ENCODE measurements around the gene MAEA. TPM values are rescaled to one million over a fixed set of nuclear protein-coding genes. Genes with fewer than 3 reads are reported as not detected.

MAEA gene
- polyA plus RNA-seq, 2 of the 4 experiments (the other 2 are of a cell fraction) = 46.1 to 58.4 TPM

DNA sequence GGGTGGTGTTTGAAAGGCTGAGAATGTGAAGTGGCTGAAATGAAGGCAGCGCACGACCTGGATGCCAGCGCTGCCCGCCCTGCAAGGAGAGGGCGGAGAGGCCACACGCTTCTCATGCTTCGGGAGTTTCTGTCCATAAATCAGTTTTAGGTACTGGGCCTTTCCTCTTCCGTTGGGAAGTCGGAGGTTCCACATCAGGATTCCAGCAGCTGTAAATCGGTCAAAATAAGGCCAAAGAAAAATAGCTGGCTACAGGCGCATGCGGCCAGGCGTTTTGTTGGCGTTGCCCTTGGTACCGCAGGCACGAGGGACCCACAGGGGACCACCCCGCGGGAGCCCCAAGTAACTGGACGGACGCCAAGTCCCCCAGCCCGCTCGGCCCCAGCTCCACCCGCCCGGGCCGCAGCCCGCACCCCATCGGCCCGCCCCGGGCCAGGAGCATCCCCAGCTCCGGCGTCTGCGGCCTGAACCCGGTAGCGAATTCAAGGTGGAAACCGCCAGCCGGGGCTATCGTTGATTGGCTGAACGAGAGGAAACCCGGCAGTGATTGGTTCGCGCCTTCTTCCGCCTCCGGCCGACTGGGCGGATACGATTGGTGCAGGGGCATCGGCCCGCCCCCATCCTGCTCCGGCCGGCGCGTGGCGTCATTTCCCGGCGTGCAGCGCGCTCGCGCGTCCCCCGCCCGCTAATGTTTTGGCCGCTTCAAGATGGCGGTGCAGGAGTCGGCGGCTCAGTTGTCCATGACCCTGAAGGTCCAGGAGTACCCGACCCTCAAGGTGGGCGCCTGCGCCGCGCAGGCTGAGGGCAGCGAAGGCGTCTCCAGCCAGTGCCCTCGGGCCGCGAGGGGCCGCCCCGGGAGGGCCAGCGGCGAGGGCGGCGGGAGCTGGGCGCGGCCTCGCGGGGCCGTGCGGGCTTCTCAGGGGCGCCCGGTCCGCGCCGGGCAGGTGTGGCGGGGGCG is at the start of gene MAEA (continued):
- TF ChIP-seq, protein P1, sequence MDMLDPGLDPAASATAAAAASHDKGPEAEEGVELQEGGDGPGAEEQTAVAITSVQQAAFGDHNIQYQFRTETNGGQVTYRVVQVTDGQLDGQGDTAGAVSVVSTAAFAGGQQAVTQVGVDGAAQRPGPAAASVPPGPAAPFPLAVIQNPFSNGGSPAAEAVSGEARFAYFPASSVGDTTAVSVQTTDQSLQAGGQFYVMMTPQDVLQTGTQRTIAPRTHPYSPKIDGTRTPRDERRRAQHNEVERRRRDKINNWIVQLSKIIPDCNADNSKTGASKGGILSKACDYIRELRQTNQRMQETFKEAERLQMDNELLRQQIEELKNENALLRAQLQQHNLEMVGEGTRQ (IDR thresholded peaks at IDR 0.05) = no peak
- TF ChIP-seq HOXB13 (CRISPR knock-in tag; IDR thresholded peaks at IDR 0.05; ENCODE audit: low read depth) (no peak), JUN (IDR thresholded peaks at IDR 0.05) (peak in 1 of 2 experiments; percentile 77; a peak in 3 of 5 replicates), JUNB (IDR thresholded peaks at IDR 0.05) (no peak), EP300 (IDR thresholded peaks at IDR 0.05) (no peak), HOXB5 (CRISPR knock-in tag; IDR thresholded peaks at IDR 0.05) (no peak), RFX5 (IDR thresholded peaks at IDR 0.05) (peak; percentile 56; the same call in 1 of the 2 replicates), POLR2AphosphoS2 (conservative IDR thresholded peaks at IDR 0.05; ENCODE audit: low read length) (no peak), TFCP2L1 (CRISPR knock-in tag; IDR thresholded peaks at IDR 0.05) (no peak), CHD2 (IDR thresholded peaks at IDR 0.05; ENCODE audit: low read length, partially characterized antibody) (no peak), ZC3H11A (IDR thresholded peaks at IDR 0.05) (no peak), RAD21 (conservative IDR thresholded peaks at IDR 0.05 in 1 of 2, IDR thresholded peaks at IDR 0.05 in 1 of 2) (no peak), HDAC2 (IDR thresholded peaks at IDR 0.05) (no peak), CHD4 (IDR thresholded peaks at IDR 0.05; ENCODE audit: borderline replicate concordance) (no peak), MAFK (IDR thresholded peaks at IDR 0.05; ENCODE audit: partially characterized antibody) (no peak), CBX8 (IDR thresholded peaks at IDR 0.05) (no peak), TP53 (CRISPR knock-in tag; IDR thresholded peaks at IDR 0.05) (peak; percentile 53; the same call in 1 of the 2 replicates), RNF2 (IDR thresholded peaks at IDR 0.05; ENCODE audit: borderline replicate concordance, low read depth) (no peak), PHF8 (IDR thresholded peaks at IDR 0.05; ENCODE audit: borderline replicate concordance, low read depth) (peak; percentile 80; the same call in 1 of the 2 replicates), KDM5A (IDR thresholded peaks at IDR 0.05) (peak; percentile 62), CBX2 (IDR thresholded peaks at IDR 0.05; ENCODE audit: borderline replicate concordance, low read depth) (no peak)
- TF ChIP-seq, protein P2, sequence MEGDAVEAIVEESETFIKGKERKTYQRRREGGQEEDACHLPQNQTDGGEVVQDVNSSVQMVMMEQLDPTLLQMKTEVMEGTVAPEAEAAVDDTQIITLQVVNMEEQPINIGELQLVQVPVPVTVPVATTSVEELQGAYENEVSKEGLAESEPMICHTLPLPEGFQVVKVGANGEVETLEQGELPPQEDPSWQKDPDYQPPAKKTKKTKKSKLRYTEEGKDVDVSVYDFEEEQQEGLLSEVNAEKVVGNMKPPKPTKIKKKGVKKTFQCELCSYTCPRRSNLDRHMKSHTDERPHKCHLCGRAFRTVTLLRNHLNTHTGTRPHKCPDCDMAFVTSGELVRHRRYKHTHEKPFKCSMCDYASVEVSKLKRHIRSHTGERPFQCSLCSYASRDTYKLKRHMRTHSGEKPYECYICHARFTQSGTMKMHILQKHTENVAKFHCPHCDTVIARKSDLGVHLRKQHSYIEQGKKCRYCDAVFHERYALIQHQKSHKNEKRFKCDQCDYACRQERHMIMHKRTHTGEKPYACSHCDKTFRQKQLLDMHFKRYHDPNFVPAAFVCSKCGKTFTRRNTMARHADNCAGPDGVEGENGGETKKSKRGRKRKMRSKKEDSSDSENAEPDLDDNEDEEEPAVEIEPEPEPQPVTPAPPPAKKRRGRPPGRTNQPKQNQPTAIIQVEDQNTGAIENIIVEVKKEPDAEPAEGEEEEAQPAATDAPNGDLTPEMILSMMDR (IDR thresholded peaks at IDR 0.05) = no peak
- TF ChIP-seq, protein P3, sequence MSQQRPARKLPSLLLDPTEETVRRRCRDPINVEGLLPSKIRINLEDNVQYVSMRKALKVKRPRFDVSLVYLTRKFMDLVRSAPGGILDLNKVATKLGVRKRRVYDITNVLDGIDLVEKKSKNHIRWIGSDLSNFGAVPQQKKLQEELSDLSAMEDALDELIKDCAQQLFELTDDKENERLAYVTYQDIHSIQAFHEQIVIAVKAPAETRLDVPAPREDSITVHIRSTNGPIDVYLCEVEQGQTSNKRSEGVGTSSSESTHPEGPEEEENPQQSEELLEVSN (IDR thresholded peaks at IDR 0.05; ENCODE audit: borderline replicate concordance, low read depth) = peak; percentile 43; the same call in 1 of the 2 replicates
- TF ChIP-seq, protein P4, sequence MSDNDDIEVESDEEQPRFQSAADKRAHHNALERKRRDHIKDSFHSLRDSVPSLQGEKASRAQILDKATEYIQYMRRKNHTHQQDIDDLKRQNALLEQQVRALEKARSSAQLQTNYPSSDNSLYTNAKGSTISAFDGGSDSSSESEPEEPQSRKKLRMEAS (IDR thresholded peaks at IDR 0.05) = peak; percentile 67
- TF ChIP-seq, protein P5, sequence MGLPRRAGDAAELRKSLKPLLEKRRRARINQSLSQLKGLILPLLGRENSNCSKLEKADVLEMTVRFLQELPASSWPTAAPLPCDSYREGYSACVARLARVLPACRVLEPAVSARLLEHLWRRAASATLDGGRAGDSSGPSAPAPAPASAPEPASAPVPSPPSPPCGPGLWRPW (IDR thresholded peaks at IDR 0.05) = no peak
- TF ChIP-seq, protein P6, sequence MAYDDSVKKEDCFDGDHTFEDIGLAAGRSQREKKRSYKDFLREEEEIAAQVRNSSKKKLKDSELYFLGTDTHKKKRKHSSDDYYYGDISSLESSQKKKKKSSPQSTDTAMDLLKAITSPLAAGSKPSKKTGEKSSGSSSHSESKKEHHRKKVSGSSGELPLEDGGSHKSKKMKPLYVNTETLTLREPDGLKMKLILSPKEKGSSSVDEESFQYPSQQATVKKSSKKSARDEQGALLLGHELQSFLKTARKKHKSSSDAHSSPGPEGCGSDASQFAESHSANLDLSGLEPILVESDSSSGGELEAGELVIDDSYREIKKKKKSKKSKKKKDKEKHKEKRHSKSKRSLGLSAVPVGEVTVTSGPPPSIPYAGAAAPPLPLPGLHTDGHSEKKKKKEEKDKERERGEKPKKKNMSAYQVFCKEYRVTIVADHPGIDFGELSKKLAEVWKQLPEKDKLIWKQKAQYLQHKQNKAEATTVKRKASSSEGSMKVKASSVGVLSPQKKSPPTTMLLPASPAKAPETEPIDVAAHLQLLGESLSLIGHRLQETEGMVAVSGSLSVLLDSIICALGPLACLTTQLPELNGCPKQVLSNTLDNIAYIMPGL (CRISPR knock-in tag; IDR thresholded peaks at IDR 0.05; ENCODE audit: borderline replicate concordance) = 0 out of 2 replicates have a peak, but pooled peaks have one; percentile 40

Measured in A549 (cell line).